Gastrocnemius medialis (tissue), 4 donors: ENCODE data around the gene WWOX. TPM values are rescaled to one million over a fixed set of nuclear protein-coding genes. Genes with fewer than 3 reads are reported as not detected.

ENCODE experiments used
- ATAC-seq, 2 donors: fragments of 150-250 bp; one replicate each; pipeline ENCODE4 v1.9.1; 2016
- DNase-seq, 2 donors: peaks; one replicate each; pipeline ENCODE4 v3.0.0-alpha.2; 2019
- H3K27ac ChIP-seq, 4 donors: fragments of 200-600 bp; sonication (generic); 1 replicate in 1 of 4; 2 replicates in 3 of 4; pipeline ENCODE4 v1.5.1; 2016 to 2018; ENCODE audit warnings: mild to moderate bottlenecking in 2 of 4, moderate library complexity in 1 of 4
- H3K27me3 ChIP-seq, 3 donors: fragments of 200-600 bp; sonication (generic) in 2 of 3; 1 replicate in 1 of 3; 2 replicates in 2 of 3; pipeline versions ENCODE4 v1.5.1 to v1.6.0; 2016 to 2019; ENCODE audit warnings: mild to moderate bottlenecking in 1 of 3, moderate library complexity in 1 of 3
- H3K36me3 ChIP-seq, 2 donors: fragments of 200-600 bp; sonication (generic) in 1 of 2; one replicate each; pipeline ENCODE4 v1.5.1; 2017 to 2018
- H3K4me1 ChIP-seq, 2 donors: fragments of 200-600 bp; sonication (generic) in 1 of 2; one replicate each; pipeline ENCODE4 v1.5.1; 2016 to 2017; ENCODE audit warnings: mild to moderate bottlenecking in 2 of 2
- H3K4me3 ChIP-seq, 4 donors: fragments of 200-600 bp; sonication (generic) in 3 of 4; 1 replicate in 1 of 4; 2 replicates in 3 of 4; pipeline ENCODE4 v1.5.1; 2016 to 2019; ENCODE audit warnings: mild to moderate bottlenecking in 2 of 4
- H3K9me3 ChIP-seq, 3 donors: fragments of 200-600 bp; sonication (generic) in 2 of 3; 1 replicate in 1 of 3; 2 replicates in 2 of 3; pipeline ENCODE4 v1.5.1; 2016 to 2019
- POLR2A ChIP-seq, 2 donors: fragments of 450-650 bp; IDR thresholded peaks; one replicate each; pipeline ENCODE4 v1.6.1; 2017; ENCODE audit warnings: antibody characterized with exemption in 2 of 2, mild to moderate bottlenecking in 2 of 2, moderate library complexity in 2 of 2
- in situ Hi-C, 4 donors: fragments of 200-750 bp; cut with MboI; loops; one replicate each; pipeline versions ENCODE4 v1.15.0 to v1.8.0; 2017; ENCODE audit warnings: low sequenced_read_pairs in 4 of 4
- intact Hi-C: fragments of 100-400 bp; cut with DNase I; formaldehyde crosslinking; loops from one replicate; pipeline ENCODE4 v1.15.1; 2023; ENCODE audit warnings: low total_unique reads
- total RNA-seq, 4 donors: library from RNA; depleted of rRNA; stranded (reverse); fragments of >200 nt; gene quantifications; one replicate each; pipeline versions ENCODE4 v1.1.0 to v1.2.3, GENCODE V29; 2016
- TF ChIP-seq, protein P1 (sequence below), 5 experiments: fragments of 450-650 bp in 3 of 5; fragments of 200-600 bp in 2 of 5; sonication (generic) in 2 of 5; IDR thresholded peaks in 4 of 5; conservative IDR thresholded peaks in 1 of 5; 1 replicate in 4 of 5; 2 replicates in 1 of 5; pipeline ENCODE4 v1.5.1; 2016 to 2019; ENCODE audit warnings: antibody characterized with exemption in 5 of 5, mild to moderate bottlenecking in 3 of 5, moderate library complexity in 3 of 5

The WWOX gene
- total RNA-seq, 4 donors from 2014 or later: 3.3 to 13.0 (median 6.0) TPM

DNA sequence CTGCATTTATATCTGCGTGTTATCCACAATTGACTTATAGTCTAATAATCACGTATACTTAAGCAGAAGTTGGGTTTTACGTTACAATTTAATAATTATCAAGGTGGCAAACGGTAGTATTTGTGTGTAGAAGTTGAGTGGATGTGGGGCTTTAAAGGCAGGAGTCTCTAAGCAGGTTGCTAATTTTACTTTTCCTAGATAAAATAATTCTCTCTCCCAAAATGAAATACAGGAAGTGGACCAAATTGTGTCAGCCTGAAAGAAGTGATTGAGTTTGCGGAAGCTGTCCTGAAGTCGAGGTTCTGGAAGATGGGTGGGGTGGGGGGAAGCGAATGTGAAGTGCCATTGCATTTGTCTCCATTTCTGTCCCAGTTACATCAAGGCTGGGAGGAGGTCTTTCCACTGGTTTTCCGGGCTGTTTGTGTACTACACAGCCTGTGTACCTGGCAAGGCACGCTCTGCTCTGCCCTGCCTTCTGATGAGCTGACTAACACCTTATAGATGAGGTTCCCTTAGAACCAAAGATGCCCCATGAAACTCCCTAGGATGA, 385.1 kb downstream of the WWOX start:
- DNase-seq (no peak), ATAC-seq (no peak)
- TF ChIP-seq, protein P1, sequence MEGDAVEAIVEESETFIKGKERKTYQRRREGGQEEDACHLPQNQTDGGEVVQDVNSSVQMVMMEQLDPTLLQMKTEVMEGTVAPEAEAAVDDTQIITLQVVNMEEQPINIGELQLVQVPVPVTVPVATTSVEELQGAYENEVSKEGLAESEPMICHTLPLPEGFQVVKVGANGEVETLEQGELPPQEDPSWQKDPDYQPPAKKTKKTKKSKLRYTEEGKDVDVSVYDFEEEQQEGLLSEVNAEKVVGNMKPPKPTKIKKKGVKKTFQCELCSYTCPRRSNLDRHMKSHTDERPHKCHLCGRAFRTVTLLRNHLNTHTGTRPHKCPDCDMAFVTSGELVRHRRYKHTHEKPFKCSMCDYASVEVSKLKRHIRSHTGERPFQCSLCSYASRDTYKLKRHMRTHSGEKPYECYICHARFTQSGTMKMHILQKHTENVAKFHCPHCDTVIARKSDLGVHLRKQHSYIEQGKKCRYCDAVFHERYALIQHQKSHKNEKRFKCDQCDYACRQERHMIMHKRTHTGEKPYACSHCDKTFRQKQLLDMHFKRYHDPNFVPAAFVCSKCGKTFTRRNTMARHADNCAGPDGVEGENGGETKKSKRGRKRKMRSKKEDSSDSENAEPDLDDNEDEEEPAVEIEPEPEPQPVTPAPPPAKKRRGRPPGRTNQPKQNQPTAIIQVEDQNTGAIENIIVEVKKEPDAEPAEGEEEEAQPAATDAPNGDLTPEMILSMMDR (IDR thresholded peaks at IDR 0.05 in 4 of 5, conservative IDR thresholded peaks at IDR 0.05 in 1 of 5): no peak
- no peak for TF ChIP-seq POLR2A (IDR thresholded peaks at IDR 0.05)
- no peaks in the 10 kb centered on the region for H3K36me3 ChIP-seq
- H3K27me3 ChIP-seq: no peaks in the 10 kb centered on the region
- in situ Hi-C loops (no loop called here), intact Hi-C loops (no loop called here)
- H3K4me1 ChIP-seq: no peaks in the 10 kb centered on the region
- no peak overlapping the region for H3K27ac ChIP-seq
- no peak overlapping the region for H3K4me3 ChIP-seq
- no peaks in the 10 kb centered on the region for H3K9me3 ChIP-seq

DNA sequence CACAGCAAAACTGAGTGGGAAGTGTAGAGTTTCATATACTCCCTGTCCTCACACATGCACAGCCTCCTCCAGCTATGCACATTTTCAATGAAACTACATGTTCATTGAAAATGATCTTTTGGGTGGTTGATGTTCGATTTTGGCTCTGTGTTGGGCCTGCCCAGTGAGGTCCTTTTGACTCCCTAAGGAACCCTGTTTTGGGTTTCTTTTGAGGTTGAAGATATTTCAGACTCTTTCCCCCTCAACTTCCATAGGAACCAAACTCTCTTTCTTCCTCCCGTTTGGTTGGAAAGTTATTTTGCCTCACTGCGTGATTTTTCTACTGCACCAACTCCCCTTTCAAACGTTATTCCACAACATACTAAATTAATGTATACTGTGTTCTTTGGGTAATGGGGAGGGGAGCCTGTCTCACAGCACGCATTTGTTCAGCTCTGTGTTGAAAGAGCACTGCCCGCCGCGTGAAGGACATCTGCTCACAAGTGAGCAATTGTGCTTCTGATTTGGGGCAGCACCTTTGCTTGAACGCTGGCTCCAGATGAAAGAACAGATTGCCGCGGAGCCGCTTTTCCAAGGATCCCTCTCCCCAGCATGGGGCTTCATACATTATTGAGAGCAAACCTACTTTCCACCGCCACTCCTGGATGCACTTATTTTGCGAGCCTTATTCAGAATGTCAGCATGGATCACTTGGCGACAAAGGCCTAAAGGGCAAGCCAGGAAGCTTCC, 385.9 kb downstream of the WWOX start:
- no peaks in the 10 kb centered on the region for H3K36me3 ChIP-seq
- H3K4me3 ChIP-seq: no peak overlapping the region
- H3K4me1 ChIP-seq: no peaks in the 10 kb centered on the region
- intact Hi-C loops: no loop called here
- no peaks in the 10 kb centered on the region for H3K27me3 ChIP-seq
- DNase-seq (no peak), ATAC-seq (no peak)
- no peaks in the 10 kb centered on the region for H3K9me3 ChIP-seq
- TF ChIP-seq, protein P1 (IDR thresholded peaks at IDR 0.05 in 4 of 5, conservative IDR thresholded peaks at IDR 0.05 in 1 of 5): no peak
- TF ChIP-seq POLR2A (IDR thresholded peaks at IDR 0.05): no peak
- in situ Hi-C loops: no loop called here
- no peak overlapping the region for H3K27ac ChIP-seq

DNA sequence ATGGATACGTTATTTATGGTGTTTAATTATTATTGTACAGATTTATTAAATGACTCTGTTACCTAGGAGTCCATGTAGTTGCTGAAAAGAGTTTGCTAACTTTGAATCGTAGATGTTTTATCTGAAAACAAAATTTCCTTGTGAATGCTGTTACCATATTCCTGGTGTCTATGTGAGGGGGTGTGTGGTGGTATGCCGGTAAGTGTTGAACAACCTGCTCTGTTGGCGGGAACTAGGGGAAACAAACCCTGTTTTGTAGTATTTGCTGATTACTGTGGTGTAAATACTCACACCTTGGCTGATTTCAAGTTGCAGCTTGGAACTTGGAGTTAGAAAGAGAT, 386.4 kb downstream of the WWOX start:
- H3K4me1 ChIP-seq: no peaks in the 10 kb centered on the region
- no peaks in the 10 kb centered on the region for H3K9me3 ChIP-seq
- H3K27ac ChIP-seq: no peak overlapping the region
- DNase-seq: no peak
- in situ Hi-C loops (no loop called here), intact Hi-C loops (no loop called here)
- no peak for TF ChIP-seq POLR2A (IDR thresholded peaks at IDR 0.05)
- TF ChIP-seq, protein P1 (IDR thresholded peaks at IDR 0.05 in 4 of 5, conservative IDR thresholded peaks at IDR 0.05 in 1 of 5): no peak
- no peaks in the 10 kb centered on the region for H3K27me3 ChIP-seq
- no peaks in the 10 kb centered on the region for H3K36me3 ChIP-seq
- no peak for ATAC-seq
- no peak overlapping the region for H3K4me3 ChIP-seq

DNA sequence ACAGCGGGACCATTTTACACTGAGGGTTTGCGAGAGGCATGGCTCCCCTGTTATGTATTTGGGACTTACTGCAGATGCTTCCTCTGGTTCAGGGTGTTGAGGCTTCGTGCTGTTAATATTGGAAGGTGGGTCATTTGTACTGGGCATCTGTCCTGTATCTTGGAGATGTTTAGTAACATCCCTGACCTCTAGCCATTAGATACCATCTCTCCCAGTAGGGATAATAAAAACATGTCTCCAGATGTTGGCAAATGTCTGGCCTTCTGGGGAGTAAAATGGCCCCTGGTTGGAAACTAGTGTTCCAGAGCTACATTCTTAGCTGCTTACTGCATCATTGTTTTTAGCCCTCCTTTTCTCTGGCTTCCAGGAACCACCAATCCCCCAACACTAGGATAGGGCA, 388.0 kb downstream of the WWOX start:
- TF ChIP-seq, protein P1 (IDR thresholded peaks at IDR 0.05 in 4 of 5, conservative IDR thresholded peaks at IDR 0.05 in 1 of 5): no peak
- no peak for TF ChIP-seq POLR2A (IDR thresholded peaks at IDR 0.05)
- no peak for ATAC-seq
- in situ Hi-C loops: no loop called here

More for the DNA sequence above, 388.0 kb downstream of the WWOX start:
- Histone ChIP-seq H3K9me3 (no peaks in the 10 kb centered on the region), H3K36me3 (no peaks in the 10 kb centered on the region), H3K27ac (no peak overlapping the region), H3K27me3 (no peaks in the 10 kb centered on the region), H3K4me1 (no peaks in the 10 kb centered on the region), H3K4me3 (no peak overlapping the region)
- intact Hi-C loops: no loop called here
- DNase-seq: no peak
